Esophagus muscularis mucosa (tissue), 4 donors: Measurements from ENCODE around the gene CAMK1.

Experiments used
- EP300 ChIP-seq: sonication (generic); formaldehyde crosslinking; IDR thresholded peaks from one replicate; pipeline ENCODE4 v1.6.1; 2017; ENCODE audit warnings: antibody characterized with exemption
- POLR2A ChIP-seq: fragments of 450-650 bp; IDR thresholded peaks from one replicate; pipeline ENCODE4 v1.6.1; 2017; ENCODE audit warnings: antibody characterized with exemption, moderate library complexity, mild to moderate bottlenecking, low read depth
- POLR2AphosphoS5 ChIP-seq, 2 donors: sonication (generic); formaldehyde crosslinking; IDR thresholded peaks; one replicate each; pipeline ENCODE4 v1.6.1; 2017; ENCODE audit warnings: antibody characterized with exemption in 2 of 2
- TF ChIP-seq, protein P1 (sequence below), 3 experiments: fragments of 200-600 bp in 2 of 3; fragments of 450-650 bp in 1 of 3; sonication (generic) in 2 of 3; IDR thresholded peaks; one replicate each; pipeline ENCODE4 v1.5.1; 2017 to 2019; ENCODE audit warnings: antibody characterized with exemption in 3 of 3, mild to moderate bottlenecking in 2 of 3, moderate library complexity in 1 of 3

DNA sequence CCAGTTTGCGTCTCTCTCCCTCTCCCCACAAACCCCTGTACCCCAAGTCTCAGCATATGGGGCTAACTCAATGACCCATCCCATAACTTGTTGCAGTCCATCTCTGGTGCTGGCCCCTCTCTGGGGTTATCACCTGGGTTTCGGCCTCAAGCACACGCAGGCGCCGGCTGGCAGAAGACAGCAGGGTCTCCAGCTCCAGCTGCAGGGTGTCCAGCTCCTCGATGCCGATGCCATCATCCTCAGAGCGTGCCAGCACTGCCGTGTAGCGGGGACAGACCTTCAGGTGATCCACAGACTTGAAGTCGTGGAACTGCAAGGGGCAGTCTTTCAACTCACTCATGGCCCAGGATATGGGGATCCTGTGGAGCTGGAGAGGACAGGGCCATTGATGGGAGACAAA, 21.4 kb upstream of the CAMK1 start:
- TF ChIP-seq, protein P1, sequence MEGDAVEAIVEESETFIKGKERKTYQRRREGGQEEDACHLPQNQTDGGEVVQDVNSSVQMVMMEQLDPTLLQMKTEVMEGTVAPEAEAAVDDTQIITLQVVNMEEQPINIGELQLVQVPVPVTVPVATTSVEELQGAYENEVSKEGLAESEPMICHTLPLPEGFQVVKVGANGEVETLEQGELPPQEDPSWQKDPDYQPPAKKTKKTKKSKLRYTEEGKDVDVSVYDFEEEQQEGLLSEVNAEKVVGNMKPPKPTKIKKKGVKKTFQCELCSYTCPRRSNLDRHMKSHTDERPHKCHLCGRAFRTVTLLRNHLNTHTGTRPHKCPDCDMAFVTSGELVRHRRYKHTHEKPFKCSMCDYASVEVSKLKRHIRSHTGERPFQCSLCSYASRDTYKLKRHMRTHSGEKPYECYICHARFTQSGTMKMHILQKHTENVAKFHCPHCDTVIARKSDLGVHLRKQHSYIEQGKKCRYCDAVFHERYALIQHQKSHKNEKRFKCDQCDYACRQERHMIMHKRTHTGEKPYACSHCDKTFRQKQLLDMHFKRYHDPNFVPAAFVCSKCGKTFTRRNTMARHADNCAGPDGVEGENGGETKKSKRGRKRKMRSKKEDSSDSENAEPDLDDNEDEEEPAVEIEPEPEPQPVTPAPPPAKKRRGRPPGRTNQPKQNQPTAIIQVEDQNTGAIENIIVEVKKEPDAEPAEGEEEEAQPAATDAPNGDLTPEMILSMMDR (IDR thresholded peaks at IDR 0.05): no peak
- TF ChIP-seq POLR2AphosphoS5 (IDR thresholded peaks at IDR 0.05) (no peak), POLR2A (no peak), EP300 (no peak)
